ENCODE data around the gene PARD3. TPM values are rescaled to one million over a fixed set of nuclear protein-coding genes. Genes with fewer than 3 reads are reported as not detected.

PARD3 gene
- total RNA-seq, 1 donor from 2014 or later, result 35.4 TPM

DNA sequence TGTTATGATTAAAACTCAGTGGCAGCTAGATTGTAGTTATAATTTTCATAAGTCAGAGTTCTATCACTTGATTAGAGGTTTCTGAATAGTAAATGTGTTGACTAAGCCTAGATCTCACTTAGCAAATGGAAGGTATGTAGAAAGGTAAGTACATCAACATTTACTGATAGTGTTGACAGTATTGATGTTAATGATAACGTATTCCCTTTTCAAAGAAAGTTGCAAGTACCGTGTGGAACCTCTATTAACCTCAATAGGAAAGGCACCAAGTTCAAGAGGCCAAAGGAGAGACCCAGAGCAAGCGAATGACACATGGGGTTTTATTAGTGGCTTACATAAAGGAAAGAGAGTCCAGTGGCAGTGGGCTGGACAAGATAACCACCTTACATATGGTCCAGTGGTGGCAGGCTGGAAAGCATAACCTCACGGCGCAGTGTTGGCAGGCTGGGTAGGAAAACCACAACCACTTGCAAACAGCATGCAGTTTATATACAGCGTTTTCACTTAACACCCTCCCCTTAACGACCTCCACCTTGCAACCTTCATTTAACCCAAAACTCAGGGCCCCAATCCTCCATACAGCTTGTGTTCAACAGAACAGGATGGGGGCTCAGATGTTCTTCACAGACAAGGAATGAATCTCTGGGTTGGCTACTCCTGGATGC lies 611.0 kb downstream of the PARD3 start:
- Histone ChIP-seq H3K4me1 (ENCODE audit: insufficient read depth, low read length) (no peaks in the 10 kb centered on the region), H3K4me3 (ENCODE audit: insufficient read depth, low read depth, low read length) (no peak overlapping the region), H3K4me2 (ENCODE audit: low read length) (no peak overlapping the region), H3K27ac (ENCODE audit: low read depth, low read length) (no peak overlapping the region), H3K79me2 (ENCODE audit: insufficient read depth, low read length) (no peaks in the 10 kb centered on the region), H3K27me3 (ENCODE audit: insufficient read depth, low read length) (no peaks in the 10 kb centered on the region), H3K9ac (ENCODE audit: low read length) (no peak overlapping the region), H3K9me3 (ENCODE audit: insufficient read depth, low read depth, low read length) (no peaks in the 10 kb centered on the region), H4K20me1 (ENCODE audit: insufficient read depth, low read length) (no peaks in the 10 kb centered on the region), H2AFZ (ENCODE audit: low read depth, low read length) (no peak overlapping the region), H3K36me3 (ENCODE audit: insufficient read depth, low read length) (no peaks in the 10 kb centered on the region)
- H3K9me3 Mint-ChIP-seq (ENCODE audit: unreplicated experiment), result no peaks in the 10 kb centered on the region
- no peak for DNase-seq (ENCODE audit: low read depth)
- H3K4me3 Mint-ChIP-seq (ENCODE audit: unreplicated experiment), result no peak overlapping the region
- no peak for TF ChIP-seq EZH2 (IDR thresholded peaks at IDR 0.05; ENCODE audit: insufficient read depth, low read length)
- TF ChIP-seq, protein P1, sequence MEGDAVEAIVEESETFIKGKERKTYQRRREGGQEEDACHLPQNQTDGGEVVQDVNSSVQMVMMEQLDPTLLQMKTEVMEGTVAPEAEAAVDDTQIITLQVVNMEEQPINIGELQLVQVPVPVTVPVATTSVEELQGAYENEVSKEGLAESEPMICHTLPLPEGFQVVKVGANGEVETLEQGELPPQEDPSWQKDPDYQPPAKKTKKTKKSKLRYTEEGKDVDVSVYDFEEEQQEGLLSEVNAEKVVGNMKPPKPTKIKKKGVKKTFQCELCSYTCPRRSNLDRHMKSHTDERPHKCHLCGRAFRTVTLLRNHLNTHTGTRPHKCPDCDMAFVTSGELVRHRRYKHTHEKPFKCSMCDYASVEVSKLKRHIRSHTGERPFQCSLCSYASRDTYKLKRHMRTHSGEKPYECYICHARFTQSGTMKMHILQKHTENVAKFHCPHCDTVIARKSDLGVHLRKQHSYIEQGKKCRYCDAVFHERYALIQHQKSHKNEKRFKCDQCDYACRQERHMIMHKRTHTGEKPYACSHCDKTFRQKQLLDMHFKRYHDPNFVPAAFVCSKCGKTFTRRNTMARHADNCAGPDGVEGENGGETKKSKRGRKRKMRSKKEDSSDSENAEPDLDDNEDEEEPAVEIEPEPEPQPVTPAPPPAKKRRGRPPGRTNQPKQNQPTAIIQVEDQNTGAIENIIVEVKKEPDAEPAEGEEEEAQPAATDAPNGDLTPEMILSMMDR (IDR thresholded peaks at IDR 0.05; ENCODE audit: insufficient read depth, low read depth, low read length), result no peak
- no peaks in the 10 kb centered on the region for H3K27me3 Mint-ChIP-seq (ENCODE audit: low read depth, unreplicated experiment)
- H3K4me1 Mint-ChIP-seq (ENCODE audit: low read depth, unreplicated experiment), result peaks cover 3% of the 10 kb centered on the region
- no peak for FAIRE-seq
- H3K36me3 Mint-ChIP-seq (ENCODE audit: low read depth, unreplicated experiment), result no peaks in the 10 kb centered on the region
- no peak overlapping the region for H3K27ac Mint-ChIP-seq (ENCODE audit: unreplicated experiment)

DNA sequence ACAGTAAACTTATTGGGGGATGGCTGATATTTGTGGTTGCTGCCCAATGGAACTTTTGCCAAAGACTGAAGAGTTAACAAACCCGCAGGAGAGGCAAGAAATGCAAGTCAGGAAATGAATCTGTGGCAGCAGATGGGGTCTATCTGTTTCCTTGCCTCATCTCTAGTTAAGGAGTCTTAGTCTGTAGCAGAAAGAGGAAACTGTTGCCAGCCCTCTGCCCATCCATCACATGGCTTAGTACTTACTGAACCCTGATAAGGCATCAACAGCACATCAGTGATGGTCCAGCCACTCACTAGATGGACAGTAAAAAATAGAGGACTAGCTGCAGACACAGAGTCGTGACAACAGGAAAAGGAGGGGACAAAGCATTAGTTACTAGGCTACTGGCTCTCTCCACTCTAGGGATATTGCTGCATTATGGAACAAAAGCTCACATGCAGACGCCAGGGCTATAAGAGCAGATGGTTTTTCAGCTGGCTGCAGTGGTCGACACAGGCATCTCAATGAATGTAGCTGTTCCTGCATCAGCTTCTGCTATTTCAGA lies 614.7 kb downstream of the PARD3 start:
- TF ChIP-seq, protein P1 (IDR thresholded peaks at IDR 0.05; ENCODE audit: insufficient read depth, low read depth, low read length), result no peak
- no peak overlapping the region for H3K4me2 ChIP-seq (ENCODE audit: low read length)
- no peak overlapping the region for H2AFZ ChIP-seq (ENCODE audit: low read depth, low read length)
- Mint-ChIP-seq H3K4me3 (ENCODE audit: unreplicated experiment) (no peak overlapping the region), H3K9me3 (ENCODE audit: unreplicated experiment) (no peaks in the 10 kb centered on the region), H3K4me1 (ENCODE audit: low read depth, unreplicated experiment) (peaks cover 3% of the 10 kb centered on the region), H3K36me3 (ENCODE audit: low read depth, unreplicated experiment) (peaks cover 2% of the 10 kb centered on the region), H3K27me3 (ENCODE audit: low read depth, unreplicated experiment) (no peaks in the 10 kb centered on the region), H3K27ac (ENCODE audit: unreplicated experiment) (no peak overlapping the region)
- H3K9ac ChIP-seq (ENCODE audit: low read length), result no peak overlapping the region
- H3K4me1 ChIP-seq (ENCODE audit: insufficient read depth, low read length), result no peaks in the 10 kb centered on the region
- no peaks in the 10 kb centered on the region for H3K36me3 ChIP-seq (ENCODE audit: insufficient read depth, low read length)
- H3K4me3 ChIP-seq (ENCODE audit: insufficient read depth, low read depth, low read length), result no peak overlapping the region
- DNase-seq (ENCODE audit: low read depth), result no peak
- H3K79me2 ChIP-seq (ENCODE audit: insufficient read depth, low read length), result no peaks in the 10 kb centered on the region
- FAIRE-seq, result no peak
- H3K9me3 ChIP-seq (ENCODE audit: insufficient read depth, low read depth, low read length), result no peaks in the 10 kb centered on the region
- H3K27ac ChIP-seq (ENCODE audit: low read depth, low read length), result no peak overlapping the region
- H3K27me3 ChIP-seq (ENCODE audit: insufficient read depth, low read length), result no peaks in the 10 kb centered on the region
- no peaks in the 10 kb centered on the region for H4K20me1 ChIP-seq (ENCODE audit: insufficient read depth, low read length)

DNA sequence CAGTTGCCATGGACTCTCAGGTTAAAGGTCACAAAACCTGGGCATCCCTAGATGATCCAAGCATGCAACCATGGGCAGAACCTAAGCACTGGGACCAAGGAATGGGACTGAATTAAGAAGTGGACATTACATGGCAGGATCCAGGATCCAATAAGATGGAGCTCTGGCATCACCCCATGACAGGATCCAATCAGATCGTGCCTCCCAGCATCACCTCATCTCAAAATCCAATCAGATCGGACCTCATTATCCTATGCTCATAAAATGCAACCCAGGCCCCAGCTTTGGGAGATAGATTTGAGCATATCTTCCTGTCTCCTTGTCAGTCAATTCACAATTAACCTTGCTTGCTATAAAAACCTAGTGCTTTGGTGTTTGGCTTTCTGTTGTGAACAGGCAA lies 616.1 kb downstream of the PARD3 start:
- Mint-ChIP-seq H3K36me3 (ENCODE audit: low read depth, unreplicated experiment) (peaks cover 2% of the 10 kb centered on the region), H3K4me3 (ENCODE audit: unreplicated experiment) (no peak overlapping the region), H3K27ac (ENCODE audit: unreplicated experiment) (no peak overlapping the region), H3K27me3 (ENCODE audit: low read depth, unreplicated experiment) (no peaks in the 10 kb centered on the region), H3K4me1 (ENCODE audit: low read depth, unreplicated experiment) (peaks cover 3% of the 10 kb centered on the region), H3K9me3 (ENCODE audit: unreplicated experiment) (no peaks in the 10 kb centered on the region)
- H2AFZ ChIP-seq (ENCODE audit: low read depth, low read length), result no peak overlapping the region
- H3K27ac ChIP-seq (ENCODE audit: low read depth, low read length), result no peak overlapping the region
- H3K27me3 ChIP-seq (ENCODE audit: insufficient read depth, low read length), result no peaks in the 10 kb centered on the region
- no peaks in the 10 kb centered on the region for H4K20me1 ChIP-seq (ENCODE audit: insufficient read depth, low read length)
- no peak for FAIRE-seq
- H3K4me1 ChIP-seq (ENCODE audit: insufficient read depth, low read length), result no peaks in the 10 kb centered on the region
- H3K36me3 ChIP-seq (ENCODE audit: insufficient read depth, low read length), result no peaks in the 10 kb centered on the region
- no peak for DNase-seq (ENCODE audit: low read depth)
- no peaks in the 10 kb centered on the region for H3K79me2 ChIP-seq (ENCODE audit: insufficient read depth, low read length)
- no peak overlapping the region for H3K4me3 ChIP-seq (ENCODE audit: insufficient read depth, low read depth, low read length)
- H3K9ac ChIP-seq (ENCODE audit: low read length), result no peak overlapping the region
- H3K9me3 ChIP-seq (ENCODE audit: insufficient read depth, low read depth, low read length), result no peaks in the 10 kb centered on the region
- no peak for TF ChIP-seq EZH2 (IDR thresholded peaks at IDR 0.05; ENCODE audit: insufficient read depth, low read length)
- TF ChIP-seq, protein P1 (IDR thresholded peaks at IDR 0.05; ENCODE audit: insufficient read depth, low read depth, low read length), result no peak
- H3K4me2 ChIP-seq (ENCODE audit: low read length), result no peak overlapping the region

Data from astrocyte (in vitro differentiated cells and primary cell).